ENCODE results near the gene CTSW. TPM values are rescaled to one million over a fixed set of nuclear protein-coding genes. Genes with fewer than 3 reads are reported as not detected.
"Not testable (repeated sequence)": the region's sequence is repeated elsewhere in the genome, so short reads cannot be mapped to it uniquely, and the experiment has no call there.

The CTSW gene
- total RNA-seq, 4 donors from 2014 or later = 0.62 to 3.6 TPM; not detected in 2

DNA sequence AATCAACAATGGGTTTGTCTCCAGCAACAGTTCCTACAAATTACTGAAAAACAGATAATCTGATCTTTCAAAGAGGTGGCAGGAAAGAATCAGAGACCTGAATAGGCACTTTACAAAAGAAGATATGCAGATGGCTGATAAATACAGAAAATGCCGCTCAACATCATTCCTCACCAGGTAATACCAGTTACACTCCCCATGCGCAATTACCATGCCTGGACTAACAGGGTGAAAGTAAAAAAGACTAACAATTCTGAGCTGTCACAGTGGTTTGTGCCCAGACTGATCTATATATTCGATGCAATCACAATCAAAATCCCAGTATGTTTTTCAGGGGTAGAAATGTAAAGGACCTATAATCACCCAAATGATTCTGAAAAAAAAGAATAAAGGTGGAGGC lies 35.8 kb upstream of the CTSW start:
- no peak for DNase-seq
- no peaks in the 10 kb centered on the region for H3K36me3 ChIP-seq
- TF ChIP-seq, protein P1, sequence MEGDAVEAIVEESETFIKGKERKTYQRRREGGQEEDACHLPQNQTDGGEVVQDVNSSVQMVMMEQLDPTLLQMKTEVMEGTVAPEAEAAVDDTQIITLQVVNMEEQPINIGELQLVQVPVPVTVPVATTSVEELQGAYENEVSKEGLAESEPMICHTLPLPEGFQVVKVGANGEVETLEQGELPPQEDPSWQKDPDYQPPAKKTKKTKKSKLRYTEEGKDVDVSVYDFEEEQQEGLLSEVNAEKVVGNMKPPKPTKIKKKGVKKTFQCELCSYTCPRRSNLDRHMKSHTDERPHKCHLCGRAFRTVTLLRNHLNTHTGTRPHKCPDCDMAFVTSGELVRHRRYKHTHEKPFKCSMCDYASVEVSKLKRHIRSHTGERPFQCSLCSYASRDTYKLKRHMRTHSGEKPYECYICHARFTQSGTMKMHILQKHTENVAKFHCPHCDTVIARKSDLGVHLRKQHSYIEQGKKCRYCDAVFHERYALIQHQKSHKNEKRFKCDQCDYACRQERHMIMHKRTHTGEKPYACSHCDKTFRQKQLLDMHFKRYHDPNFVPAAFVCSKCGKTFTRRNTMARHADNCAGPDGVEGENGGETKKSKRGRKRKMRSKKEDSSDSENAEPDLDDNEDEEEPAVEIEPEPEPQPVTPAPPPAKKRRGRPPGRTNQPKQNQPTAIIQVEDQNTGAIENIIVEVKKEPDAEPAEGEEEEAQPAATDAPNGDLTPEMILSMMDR (IDR thresholded peaks at IDR 0.05) = no peak
- TF ChIP-seq POLR2A (IDR thresholded peaks at IDR 0.05) = no peak
- no peak overlapping the region for H3K4me3 ChIP-seq
- intact Hi-C loops (cut with DNase I; ENCODE audit: low total_unique reads) = no loop called here
- no peaks in the 10 kb centered on the region for H3K4me1 ChIP-seq
- H3K9me3 ChIP-seq = no peaks in the 10 kb centered on the region
- H3K27me3 ChIP-seq = no peaks in the 10 kb centered on the region
- no peak overlapping the region for H3K27ac ChIP-seq

DNA sequence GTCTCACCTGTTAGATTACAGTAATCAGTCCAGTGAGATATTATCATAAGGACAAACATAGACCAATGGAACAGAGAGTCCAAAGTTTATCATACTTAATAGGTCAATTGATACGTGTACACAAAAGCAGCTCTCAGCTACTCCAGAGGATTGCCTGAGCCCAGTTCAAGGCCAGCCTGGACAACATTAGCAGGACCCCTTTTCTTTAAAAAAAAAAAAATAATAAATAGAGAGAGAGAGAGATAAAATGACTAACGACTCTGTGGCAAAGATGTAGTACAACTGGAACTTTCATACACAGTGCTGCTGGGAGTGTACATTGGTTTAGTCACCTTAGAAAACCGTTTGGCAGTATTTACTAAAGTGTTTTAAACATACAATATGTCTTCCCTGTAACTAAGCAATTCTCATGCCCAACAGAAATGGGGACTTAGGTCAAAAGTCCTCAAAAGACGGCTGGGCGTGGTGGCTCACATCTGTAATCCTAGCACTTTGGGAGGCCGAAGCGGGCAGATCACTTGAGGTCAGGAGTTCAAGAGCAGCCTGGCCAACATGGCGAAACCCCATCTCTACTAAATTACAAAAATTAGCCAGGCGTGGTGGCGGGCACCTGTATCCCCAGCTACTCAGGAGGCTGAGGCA lies 35.3 kb upstream of the CTSW start:
- no peaks in the 10 kb centered on the region for H3K27me3 ChIP-seq
- H3K9me3 ChIP-seq = no peaks in the 10 kb centered on the region
- intact Hi-C loops (cut with DNase I; ENCODE audit: low total_unique reads) = no loop called here
- DNase-seq = no peak
- H3K27ac ChIP-seq = no peak overlapping the region
- H3K36me3 ChIP-seq = no peaks in the 10 kb centered on the region
- TF ChIP-seq, protein P1 (IDR thresholded peaks at IDR 0.05) = no peak
- no peak for TF ChIP-seq POLR2A (IDR thresholded peaks at IDR 0.05)
- H3K4me1 ChIP-seq = no peaks in the 10 kb centered on the region
- no peak overlapping the region for H3K4me3 ChIP-seq

DNA sequence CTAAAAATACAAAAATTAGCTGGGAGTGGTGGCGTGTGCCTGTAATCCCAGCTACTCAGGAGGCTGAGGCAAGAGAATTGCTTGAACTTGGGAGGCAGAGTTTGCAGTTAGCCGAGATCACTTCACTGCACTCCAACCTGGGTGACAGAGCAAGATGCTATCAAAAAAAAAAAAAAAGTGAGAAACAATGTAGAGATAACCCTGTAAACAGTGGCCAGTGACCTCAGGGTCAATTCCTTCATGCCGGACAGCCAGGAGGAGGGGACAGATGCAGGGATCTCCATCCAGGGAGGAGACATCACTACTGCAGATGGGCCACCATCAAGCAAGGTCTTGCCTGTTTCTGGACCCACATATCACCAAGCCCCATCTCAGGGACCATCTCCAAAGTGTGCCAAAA lies 31.9 kb upstream of the CTSW start:
- no peak for DNase-seq
- H3K4me3 ChIP-seq = no peak overlapping the region

DNA sequence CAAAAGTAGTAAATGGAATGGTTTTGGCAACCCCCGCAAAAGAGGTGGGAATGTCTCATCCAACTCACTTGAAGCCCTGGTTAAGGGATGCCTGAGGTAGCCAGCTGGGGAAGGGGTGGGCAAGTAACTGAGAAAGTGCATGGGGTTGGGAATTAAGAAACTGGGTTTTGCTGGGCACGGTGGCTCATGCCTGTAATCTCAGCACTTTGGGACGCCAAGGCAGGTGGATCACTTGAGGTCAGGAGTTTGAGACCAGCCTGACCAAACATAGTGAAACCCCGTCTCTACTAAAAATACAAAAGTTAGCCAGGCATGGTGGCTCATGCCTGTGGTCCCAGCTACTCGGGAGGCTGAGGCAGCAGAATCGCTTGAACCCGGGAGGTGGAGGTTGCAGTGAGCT lies 30.9 kb upstream of the CTSW start:
- H3K9me3 ChIP-seq; DNase-seq; H3K27ac ChIP-seq; H3K4me1 ChIP-seq; intact Hi-C loops (cut with DNase I; ENCODE audit: low total_unique reads); H3K36me3 ChIP-seq; H3K4me3 ChIP-seq; H3K27me3 ChIP-seq: not testable (repeated sequence)

More for the DNA sequence above, 31.9 kb upstream of the CTSW start:
- no peaks in the 10 kb centered on the region for H3K9me3 ChIP-seq
- no peaks in the 10 kb centered on the region for H3K27me3 ChIP-seq
- H3K27ac ChIP-seq = no peak overlapping the region
- H3K36me3 ChIP-seq = no peaks in the 10 kb centered on the region
- TF ChIP-seq, protein P1 (IDR thresholded peaks at IDR 0.05) = no peak
- no peak for TF ChIP-seq POLR2A (IDR thresholded peaks at IDR 0.05)
- no peaks in the 10 kb centered on the region for H3K4me1 ChIP-seq
- intact Hi-C loops (cut with DNase I; ENCODE audit: low total_unique reads) = no loop called here

DNA sequence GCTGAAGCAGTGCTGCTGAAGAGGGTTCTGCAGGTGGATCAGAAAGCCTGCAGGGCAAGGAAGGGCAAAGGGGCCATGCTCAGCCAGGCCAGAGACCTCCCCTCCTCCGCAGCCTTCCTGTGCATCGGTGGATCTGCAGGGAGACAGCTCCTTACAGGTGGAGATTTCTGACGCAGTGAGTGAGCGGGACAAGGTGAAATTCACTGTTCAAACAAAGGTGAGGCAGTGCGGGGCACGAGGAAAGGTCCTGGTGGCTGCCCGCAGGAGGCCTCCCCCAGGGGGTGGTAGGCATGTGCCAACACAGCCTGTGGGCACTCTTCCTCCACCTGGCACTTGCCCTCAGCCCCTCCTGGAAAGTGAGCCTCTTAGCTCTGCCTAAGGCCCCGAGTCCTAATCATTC lies 30.3 kb upstream of the CTSW start:
- no peak for DNase-seq
- H3K4me3 ChIP-seq = no peak overlapping the region
- no peak overlapping the region for H3K27ac ChIP-seq
- intact Hi-C loops (cut with DNase I; ENCODE audit: low total_unique reads) = no loop called here
- H3K36me3 ChIP-seq = no peaks in the 10 kb centered on the region
- no peaks in the 10 kb centered on the region for H3K4me1 ChIP-seq
- H3K27me3 ChIP-seq = no peaks in the 10 kb centered on the region
- no peaks in the 10 kb centered on the region for H3K9me3 ChIP-seq
- TF ChIP-seq, protein P1 (IDR thresholded peaks at IDR 0.05) = no peak
- no peak for TF ChIP-seq POLR2A (IDR thresholded peaks at IDR 0.05)

DNA sequence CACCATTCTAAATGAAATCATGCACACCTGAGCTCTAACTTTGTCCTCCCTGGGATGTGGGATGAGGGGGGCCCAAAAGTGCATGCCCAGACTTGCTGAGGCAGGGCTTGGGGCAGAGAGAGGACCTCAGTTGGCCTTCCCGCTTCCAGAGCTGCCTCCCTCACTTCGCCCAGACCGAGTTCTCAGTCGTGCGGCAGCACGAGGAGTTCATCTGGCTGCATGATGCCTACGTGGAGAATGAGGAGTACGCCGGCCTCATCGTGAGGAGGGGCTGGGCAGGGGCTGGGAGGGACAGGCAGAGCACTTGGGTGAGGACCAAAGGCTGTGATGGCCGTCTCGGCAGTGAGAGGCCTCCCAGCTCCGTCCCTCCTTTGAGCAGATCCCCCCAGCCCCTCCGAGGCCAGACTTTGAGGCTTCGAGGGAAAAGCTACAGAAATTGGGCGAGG lies 29.8 kb upstream of the CTSW start:
- H3K27ac ChIP-seq = no peak overlapping the region
- H3K9me3 ChIP-seq = no peaks in the 10 kb centered on the region
- H3K36me3 ChIP-seq = no peaks in the 10 kb centered on the region
- no peaks in the 10 kb centered on the region for H3K27me3 ChIP-seq
- TF ChIP-seq POLR2A (IDR thresholded peaks at IDR 0.05) = no peak
- TF ChIP-seq, protein P1 (IDR thresholded peaks at IDR 0.05) = no peak
- H3K4me1 ChIP-seq = no peaks in the 10 kb centered on the region
- intact Hi-C loops (cut with DNase I; ENCODE audit: low total_unique reads) = no loop called here
- H3K4me3 ChIP-seq = no peak overlapping the region
- no peak for DNase-seq
